GM18517 (cell line): ENCODE measurements around the gene RALY.
"Not testable (repeated sequence)": the region's sequence is repeated elsewhere in the genome, so short reads cannot be mapped to it uniquely, and the experiment has no call there.

Experiments used
- ATAC-seq: cut with Tn5 transposase; IDR thresholded peaks from one replicate; pipeline ENCODE4 v1.9.1; 2021; ENCODE audit warnings: mild to moderate bottlenecking, moderate library complexity; ENCODE audit not compliant: unreplicated experiment

The RALY gene

GRCh38 chr20:34015401-34016335 lies 22.0 kb downstream of the RALY start:
- no peak for ATAC-seq

- ATAC-seq, result no peak
Observed at GRCh38 chr20:34016736-34017135, 23.0 kb downstream of the RALY start.

GRCh38 chr20:34017610-34018009 lies 23.9 kb downstream of the RALY start:
- ATAC-seq, result no peak

- ATAC-seq, result no peak
Observed at GRCh38 chr20:34018166-34018565, 24.5 kb downstream of the RALY start.

GRCh38 chr20:34022151-34022838 lies 28.6 kb downstream of the RALY start:
- ATAC-seq, result no peak

GRCh38 chr20:34022839-34023234 lies 29.1 kb downstream of the RALY start:
- no peak for ATAC-seq

GRCh38 chr20:34023937-34024722 lies 30.4 kb downstream of the RALY start:
- ATAC-seq, result no peak

- ATAC-seq, result no peak
Observed at GRCh38 chr20:34024723-34025351, 31.1 kb downstream of the RALY start.

GRCh38 chr20:34028013-34028412 lies 34.3 kb downstream of the RALY start:
- ATAC-seq, result not testable (repeated sequence)

- no peak for ATAC-seq
Observed at GRCh38 chr20:34029415-34029814, 35.7 kb downstream of the RALY start.

- no peak for ATAC-seq
Observed at GRCh38 chr20:34030456-34030855, 36.7 kb downstream of the RALY start.

GRCh38 chr20:34033903-34034302 lies 40.2 kb downstream of the RALY start:
- ATAC-seq, result no peak

GRCh38 chr20:34037121-34037520 lies 43.4 kb downstream of the RALY start:
- ATAC-seq, result no peak

- no peak for ATAC-seq
Observed at GRCh38 chr20:34037767-34038166, 44.1 kb downstream of the RALY start.

GRCh38 chr20:34040300-34040995 lies 46.7 kb downstream of the RALY start:
- ATAC-seq, result no peak

- no peak for ATAC-seq
Observed at GRCh38 chr20:34041226-34041625, 47.5 kb downstream of the RALY start.

GRCh38 chr20:34042262-34042661 lies 48.6 kb downstream of the RALY start:
- ATAC-seq, result no peak

GRCh38 chr20:34043025-34043424 lies 49.3 kb downstream of the RALY start:
- ATAC-seq, result no peak

GRCh38 chr20:34045294-34045693 lies 51.6 kb downstream of the RALY start:
- ATAC-seq, result no peak
